GM12872 (cell line): ENCODE data around the gene CKMT1A.
"Not testable (repeated sequence)": the region's sequence is repeated elsewhere in the genome, so short reads cannot be mapped to it uniquely, and the experiment has no call there.

Source experiments
- TF ChIP-seq, protein P1 (sequence below): IDR thresholded peaks from 3 replicates; pipeline ENCODE4 v1.5.1; 2011; ENCODE audit warnings: low read depth, mild to moderate bottlenecking, low read length, moderate library complexity; ENCODE audit not compliant: insufficient read depth

CKMT1A gene

DNA sequence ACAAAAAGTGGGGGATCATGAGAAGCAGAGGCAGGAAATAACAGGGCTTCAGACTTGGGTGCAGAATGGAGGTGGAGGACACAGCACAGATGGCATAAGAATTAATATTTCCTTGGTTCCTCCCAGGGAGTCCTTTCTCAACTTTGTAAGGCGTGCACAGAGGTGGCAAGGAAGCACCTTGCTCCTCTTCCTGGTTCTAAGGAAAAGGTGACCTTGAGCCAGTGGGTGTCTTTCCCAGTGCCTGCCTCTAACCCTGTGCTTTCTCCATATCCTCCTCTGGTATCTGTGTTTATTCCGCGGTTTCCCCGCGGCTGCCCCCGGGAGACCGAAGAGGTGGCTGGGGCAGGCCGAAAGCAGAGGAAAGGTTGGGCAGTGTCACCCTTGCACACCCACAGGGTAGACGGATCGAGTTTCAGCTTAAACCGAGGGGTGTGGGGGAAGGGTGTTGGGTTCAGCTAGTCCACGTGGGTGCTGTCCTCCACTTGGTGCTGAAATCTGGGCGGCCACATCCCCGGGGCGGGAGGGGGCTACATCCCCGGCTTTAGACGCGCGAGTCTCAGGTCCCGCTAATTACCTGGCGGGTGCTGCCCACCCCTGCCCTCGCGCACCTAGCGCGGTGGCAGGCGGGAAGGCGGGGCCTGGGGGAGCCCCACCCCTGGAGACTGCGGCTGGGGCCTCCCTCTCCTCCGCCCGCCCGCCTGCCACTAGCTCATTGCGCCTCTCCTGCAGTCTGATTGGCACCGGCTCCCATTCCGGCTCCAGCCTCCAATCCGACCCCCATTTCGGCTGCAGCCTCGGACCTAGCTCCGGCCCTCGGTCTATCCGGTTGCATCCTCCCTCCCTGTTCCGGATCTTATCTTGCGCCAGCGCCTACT is at the start of gene CKMT1A:
Gene CKMT1A, plus strand, starts transcription at position 712 of the 875 bp plus-strand sequence. CDS start 192 bp downstream, outside the sequence.
- TF ChIP-seq, protein P1, sequence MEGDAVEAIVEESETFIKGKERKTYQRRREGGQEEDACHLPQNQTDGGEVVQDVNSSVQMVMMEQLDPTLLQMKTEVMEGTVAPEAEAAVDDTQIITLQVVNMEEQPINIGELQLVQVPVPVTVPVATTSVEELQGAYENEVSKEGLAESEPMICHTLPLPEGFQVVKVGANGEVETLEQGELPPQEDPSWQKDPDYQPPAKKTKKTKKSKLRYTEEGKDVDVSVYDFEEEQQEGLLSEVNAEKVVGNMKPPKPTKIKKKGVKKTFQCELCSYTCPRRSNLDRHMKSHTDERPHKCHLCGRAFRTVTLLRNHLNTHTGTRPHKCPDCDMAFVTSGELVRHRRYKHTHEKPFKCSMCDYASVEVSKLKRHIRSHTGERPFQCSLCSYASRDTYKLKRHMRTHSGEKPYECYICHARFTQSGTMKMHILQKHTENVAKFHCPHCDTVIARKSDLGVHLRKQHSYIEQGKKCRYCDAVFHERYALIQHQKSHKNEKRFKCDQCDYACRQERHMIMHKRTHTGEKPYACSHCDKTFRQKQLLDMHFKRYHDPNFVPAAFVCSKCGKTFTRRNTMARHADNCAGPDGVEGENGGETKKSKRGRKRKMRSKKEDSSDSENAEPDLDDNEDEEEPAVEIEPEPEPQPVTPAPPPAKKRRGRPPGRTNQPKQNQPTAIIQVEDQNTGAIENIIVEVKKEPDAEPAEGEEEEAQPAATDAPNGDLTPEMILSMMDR: not testable (repeated sequence)

DNA sequence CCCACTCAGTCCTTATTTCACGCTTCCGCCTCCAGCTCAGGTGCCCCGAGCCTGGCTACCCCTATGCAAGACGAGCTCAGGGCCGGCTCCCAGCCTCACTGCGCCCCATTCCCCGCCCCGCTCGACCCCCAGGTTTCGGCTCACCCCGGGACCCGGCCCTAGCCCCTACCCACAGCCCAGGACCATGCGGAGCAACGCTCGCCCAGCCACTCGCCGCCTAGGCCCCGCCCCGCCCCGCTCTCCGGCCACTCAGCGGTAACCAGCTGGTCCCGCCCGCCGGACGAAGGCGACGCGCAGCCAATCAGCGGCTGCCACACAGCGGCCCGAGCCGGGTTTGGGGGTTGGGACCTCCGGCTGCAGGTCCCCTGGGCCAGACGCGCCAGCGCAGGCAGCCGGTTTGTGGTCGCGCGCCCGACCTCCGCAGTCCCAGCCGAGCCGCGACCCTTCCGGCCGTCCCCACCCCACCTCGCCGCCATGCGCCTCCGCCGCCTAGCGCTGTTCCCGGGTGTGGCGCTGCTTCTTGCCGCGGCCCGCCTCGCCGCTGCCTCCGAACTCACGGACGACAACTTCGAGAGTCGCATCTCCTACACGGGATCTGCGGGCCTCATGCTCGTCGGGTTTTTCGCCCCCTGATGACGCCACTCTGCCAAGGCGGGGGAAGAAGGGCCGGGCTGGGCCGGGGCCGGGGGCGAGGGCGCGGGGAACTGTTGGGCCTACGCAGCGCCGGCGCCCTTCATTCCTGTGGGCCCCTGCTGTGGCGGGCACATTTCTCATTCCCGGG is 44.8 kb upstream of the CKMT1A start, which contains the start of gene CATSPER2:
Gene CATSPER2, minus strand, starts transcription at position 196 of the 781 bp plus-strand sequence. CDS start 783 bp downstream, outside the sequence.
- TF ChIP-seq, protein P1: no peak

DNA sequence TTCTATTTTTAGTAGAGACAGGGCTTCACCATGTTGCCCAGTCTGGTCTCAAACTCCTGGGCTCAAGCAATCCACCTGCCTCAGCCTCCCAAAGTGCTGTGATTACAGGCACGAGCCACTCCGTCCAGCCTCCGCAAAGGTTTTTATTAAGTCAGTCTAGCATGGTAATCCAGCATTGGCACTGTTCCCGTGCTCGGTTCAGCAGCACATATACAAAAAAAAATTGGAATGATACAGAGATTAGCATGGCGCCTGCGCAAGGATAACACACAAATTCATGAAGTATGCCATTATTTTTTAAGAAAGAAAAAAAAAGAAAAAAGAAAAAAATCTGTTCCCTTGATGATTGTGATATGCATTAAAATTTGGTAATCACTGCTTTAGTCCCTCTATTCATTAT is 8.5 kb downstream of the CKMT1A start:
- TF ChIP-seq, protein P1: no peak

DNA sequence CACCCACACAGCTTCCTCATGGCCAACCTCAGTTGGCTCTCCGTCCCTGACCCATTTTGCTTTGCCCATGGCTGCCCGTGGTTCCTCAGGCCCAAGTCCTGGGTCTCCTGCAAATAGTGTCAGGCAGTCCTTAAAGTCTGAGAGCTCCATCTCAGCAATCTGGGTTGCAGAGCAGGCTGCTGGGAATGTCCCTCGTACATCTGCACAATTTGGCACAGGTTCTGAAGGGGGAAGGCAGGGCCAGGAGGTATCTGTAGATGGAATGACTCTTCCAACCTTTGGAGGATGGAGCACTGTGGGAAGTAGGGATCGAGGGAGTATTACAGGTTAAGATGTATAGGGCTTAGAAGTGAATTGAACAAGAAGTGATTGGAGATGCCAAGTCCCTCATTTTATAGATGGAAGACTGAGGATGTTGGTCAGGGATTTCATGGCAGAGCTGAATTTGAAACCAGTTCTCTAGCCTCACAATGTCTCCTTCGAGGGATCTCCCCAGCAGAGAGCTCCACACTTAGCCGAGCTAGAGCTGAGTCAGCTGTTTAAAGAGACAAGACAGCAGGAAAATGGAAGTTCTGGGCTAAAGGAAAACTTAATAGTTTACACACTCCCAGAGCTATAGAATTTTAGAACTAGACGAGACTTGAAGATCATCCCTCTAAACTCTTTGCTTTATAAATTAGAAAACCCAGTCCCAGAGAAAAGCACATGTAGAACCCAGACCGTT is 9.2 kb downstream of the CKMT1A start:
- TF ChIP-seq, protein P1: no peak

DNA sequence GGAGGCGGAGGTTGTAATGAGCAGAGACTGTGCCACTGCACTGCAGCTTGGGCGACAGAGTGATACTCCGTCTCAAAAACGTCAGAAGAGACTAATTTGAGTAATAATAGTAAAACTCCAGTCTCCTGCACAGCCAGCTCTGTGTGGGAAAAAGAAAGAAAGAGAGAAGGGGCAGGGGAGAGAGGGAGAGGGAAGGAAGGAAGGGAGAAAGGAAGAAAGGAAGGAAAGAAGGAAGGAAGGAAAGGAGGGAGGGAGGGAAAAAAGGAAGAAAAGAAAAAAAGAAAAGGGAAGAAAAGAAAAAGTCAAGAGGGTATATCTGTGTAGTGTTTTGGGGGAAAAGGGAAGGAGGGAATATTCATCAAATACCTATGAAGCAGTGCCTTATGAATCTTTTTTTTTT is 29.5 kb downstream of the CKMT1A start:
- TF ChIP-seq, protein P1: no peak

DNA sequence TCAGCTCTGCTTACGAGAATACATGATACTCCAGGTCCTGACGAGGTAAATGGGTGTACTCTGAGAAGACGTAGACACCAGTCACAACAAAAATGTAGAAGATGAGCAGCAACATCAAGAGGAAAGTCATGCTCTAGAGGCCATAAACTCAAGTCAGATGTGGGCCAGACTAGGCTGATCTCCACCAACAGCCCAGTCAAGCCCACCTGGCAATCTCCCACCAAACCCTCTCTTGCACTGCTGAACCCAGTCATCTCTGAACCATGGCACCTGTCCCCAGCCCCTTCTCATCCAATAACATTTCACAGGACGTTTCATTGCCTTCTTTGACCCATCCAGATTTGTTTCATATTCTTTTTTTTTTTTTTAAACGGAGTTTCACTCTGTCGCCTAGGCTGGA is 41.8 kb downstream of the CKMT1A start:
- TF ChIP-seq, protein P1: no peak
